Esophagus squamous epithelium (tissue), 5 donors: Measurements from ENCODE around the gene TMED3. TPM values are rescaled to one million over a fixed set of nuclear protein-coding genes. Genes with fewer than 3 reads are reported as not detected.

Experiments used
- DNase-seq: peaks from one replicate; lab custom pipeline; 2025; lab: John Stamatoyannopoulos, UW
- H3K27ac ChIP-seq, 4 donors: fragments of 200-600 bp; sonication (generic); one replicate each; pipeline ENCODE4 v1.5.1; 2016 to 2019; ENCODE audit warnings: mild to moderate bottlenecking in 1 of 4
- H3K27me3 ChIP-seq, 4 donors: fragments of 200-600 bp; sonication (generic); 1 replicate in 3 of 4; 2 replicates in 1 of 4; pipeline versions ENCODE4 v1.5.1 to v1.6.0; 2017 to 2021; ENCODE audit warnings: antibody characterized with exemption in 1 of 4
- H3K36me3 ChIP-seq, 3 donors: fragments of 200-600 bp; sonication (generic); one replicate each; pipeline ENCODE4 v1.5.1; 2016 to 2019
- H3K4me1 ChIP-seq, 3 donors: fragments of 200-600 bp; sonication (generic); one replicate each; pipeline ENCODE4 v1.5.1; 2017 to 2019
- H3K4me3 ChIP-seq, 4 donors: fragments of 200-600 bp; sonication (generic); 1 replicate in 3 of 4; 2 replicates in 1 of 4; pipeline ENCODE4 v1.5.1; 2016 to 2019; ENCODE audit warnings: mild to moderate bottlenecking in 2 of 4, moderate library complexity in 1 of 4
- H3K9me3 ChIP-seq, 3 donors: fragments of 200-600 bp; sonication (generic); one replicate each; pipeline ENCODE4 v1.5.1; 2016 to 2019
- POLR2A ChIP-seq, 4 donors: fragments of 450-650 bp; IDR thresholded peaks; one replicate each; pipeline ENCODE4 v1.6.1; 2017; ENCODE audit warnings: antibody characterized with exemption in 4 of 4, mild to moderate bottlenecking in 4 of 4, moderate library complexity in 3 of 4
- WGBS, 2 donors: methylation state at CpG; one replicate each; pipeline ENCODE4 v1.1.5; 2018; 5-methylcytosine and 5-hydroxymethylcytosine counted together
- intact Hi-C: fragments of 100-400 bp; cut with DNase I; formaldehyde crosslinking; loops from one replicate; pipeline ENCODE4 v1.15.0; 2022
- total RNA-seq, 4 donors: library from RNA; depleted of rRNA; stranded (reverse); fragments of >200 nt; gene quantifications; one replicate each; pipeline ENCODE4 v1.1.0, GENCODE V29; 2016
- TF ChIP-seq, protein P1 (sequence below), 6 experiments: fragments of 450-650 bp in 4 of 6; fragments of 200-600 bp in 2 of 6; sonication (generic) in 2 of 6; IDR thresholded peaks; one replicate each; pipeline ENCODE4 v1.5.1; 2016 to 2019; ENCODE audit warnings: antibody characterized with exemption in 6 of 6, mild to moderate bottlenecking in 4 of 6, moderate library complexity in 4 of 6
- donor health status: DM: yes; HTN: yes; CAD: no.

TMED3 gene
- total RNA-seq, 4 donors from 2014 or later: 111 to 171 (median 141) TPM

GRCh38 chr15:79294075-79294474 is 16.8 kb upstream of the TMED3 start:
- H3K9me3 ChIP-seq: no peaks in the 10 kb centered on the region
- no peak for DNase-seq
- 53% methylated on average over 3 of the region's 7 CpGs; no CpG with 5 or more reads in 1 of the 2 donors for WGBS, 2 donors
- intact Hi-C loops: no loop called here
- no peaks in the 10 kb centered on the region for H3K4me1 ChIP-seq
- no peak overlapping the region for H3K27ac ChIP-seq
- peaks cover 0 to 26% (median 0%) of the 10 kb centered on the region in 4 donors for H3K27me3 ChIP-seq
- no peaks in the 10 kb centered on the region for H3K36me3 ChIP-seq
- no peak overlapping the region for H3K4me3 ChIP-seq
- TF ChIP-seq, protein P1, sequence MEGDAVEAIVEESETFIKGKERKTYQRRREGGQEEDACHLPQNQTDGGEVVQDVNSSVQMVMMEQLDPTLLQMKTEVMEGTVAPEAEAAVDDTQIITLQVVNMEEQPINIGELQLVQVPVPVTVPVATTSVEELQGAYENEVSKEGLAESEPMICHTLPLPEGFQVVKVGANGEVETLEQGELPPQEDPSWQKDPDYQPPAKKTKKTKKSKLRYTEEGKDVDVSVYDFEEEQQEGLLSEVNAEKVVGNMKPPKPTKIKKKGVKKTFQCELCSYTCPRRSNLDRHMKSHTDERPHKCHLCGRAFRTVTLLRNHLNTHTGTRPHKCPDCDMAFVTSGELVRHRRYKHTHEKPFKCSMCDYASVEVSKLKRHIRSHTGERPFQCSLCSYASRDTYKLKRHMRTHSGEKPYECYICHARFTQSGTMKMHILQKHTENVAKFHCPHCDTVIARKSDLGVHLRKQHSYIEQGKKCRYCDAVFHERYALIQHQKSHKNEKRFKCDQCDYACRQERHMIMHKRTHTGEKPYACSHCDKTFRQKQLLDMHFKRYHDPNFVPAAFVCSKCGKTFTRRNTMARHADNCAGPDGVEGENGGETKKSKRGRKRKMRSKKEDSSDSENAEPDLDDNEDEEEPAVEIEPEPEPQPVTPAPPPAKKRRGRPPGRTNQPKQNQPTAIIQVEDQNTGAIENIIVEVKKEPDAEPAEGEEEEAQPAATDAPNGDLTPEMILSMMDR (IDR thresholded peaks at IDR 0.05): no peak
- TF ChIP-seq POLR2A (IDR thresholded peaks at IDR 0.05): no peak

DNA sequence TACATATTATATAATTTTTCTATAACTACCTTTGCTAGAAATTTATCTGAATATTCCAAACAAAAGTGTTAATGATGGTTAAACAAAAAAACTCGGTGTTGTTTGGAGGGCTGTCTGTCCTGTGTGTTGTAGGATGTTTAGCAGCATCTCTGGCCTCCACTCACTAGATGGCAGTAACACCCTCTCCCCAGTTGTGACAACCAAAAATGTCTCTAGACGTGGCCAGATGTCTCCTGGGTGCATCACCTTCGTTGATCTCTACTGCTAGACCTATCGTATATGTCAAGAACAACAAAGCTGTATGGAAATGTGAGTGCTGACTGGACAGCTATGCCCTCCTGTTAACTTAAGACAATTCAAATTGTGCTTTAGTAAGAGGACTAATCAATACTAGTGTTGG is 14.3 kb upstream of the TMED3 start:
- intact Hi-C loops: no loop called here
- 26 to 50% methylated on average over 3 to 4 of the region's 4 CpGs for WGBS, 2 donors
- Histone ChIP-seq H3K4me3 (no peak overlapping the region), H3K27ac (no peak overlapping the region), H3K27me3 (peaks cover 0 to 41% (median 0%) of the 10 kb centered on the region in 4 donors), H3K9me3 (no peaks in the 10 kb centered on the region), H3K36me3 (no peaks in the 10 kb centered on the region), H3K4me1 (no peaks in the 10 kb centered on the region)
- no peak for TF ChIP-seq POLR2A (IDR thresholded peaks at IDR 0.05)
- TF ChIP-seq, protein P1 (IDR thresholded peaks at IDR 0.05): peak in 1 of 6 experiments; percentile 44
- no peak for DNase-seq

- no peaks in the 10 kb centered on the region for H3K36me3 ChIP-seq
- peaks cover 0 to 37% (median 0%) of the 10 kb centered on the region in 4 donors for H3K27me3 ChIP-seq
- 76 to 82% methylated on average over 7 of the region's 7 CpGs for WGBS, 2 donors
- H3K27ac ChIP-seq: no peak overlapping the region
- DNase-seq: no peak
- no peaks in the 10 kb centered on the region for H3K9me3 ChIP-seq
- H3K4me3 ChIP-seq: no peak overlapping the region
- TF ChIP-seq, protein P1 (IDR thresholded peaks at IDR 0.05): no peak
- TF ChIP-seq POLR2A (IDR thresholded peaks at IDR 0.05): no peak
- no peaks in the 10 kb centered on the region for H3K4me1 ChIP-seq
- intact Hi-C loops: no loop called here
Observed at GRCh38 chr15:79299126-79299840, 11.6 kb upstream of the TMED3 start.

DNA sequence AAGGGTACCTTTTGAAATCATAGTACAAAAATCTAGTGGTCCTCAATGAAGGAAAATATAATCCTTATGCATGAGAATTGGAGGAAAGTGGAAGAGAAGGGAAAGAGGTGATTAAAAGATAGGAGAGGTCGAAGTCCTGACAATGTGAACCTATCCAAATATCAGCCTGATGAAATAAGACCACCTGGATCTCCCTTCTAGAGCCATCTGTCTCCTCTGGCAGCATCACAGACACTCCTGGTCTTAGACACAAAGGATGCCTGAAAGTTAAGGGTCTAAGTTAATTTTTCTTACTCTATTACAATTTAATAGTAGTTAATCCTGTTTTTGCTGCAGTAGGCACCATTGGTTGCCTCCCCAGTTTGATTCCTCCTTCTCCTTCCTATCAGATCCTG is 11.1 kb upstream of the TMED3 start:
- H3K9me3 ChIP-seq: no peaks in the 10 kb centered on the region
- H3K27ac ChIP-seq: no peak overlapping the region
- whole genome bisulfite sequencing, 2 donors: 39 to 48% methylated on average over 1 of the region's 1 CpG
- H3K36me3 ChIP-seq: no peaks in the 10 kb centered on the region
- TF ChIP-seq, protein P1 (IDR thresholded peaks at IDR 0.05): no peak
- TF ChIP-seq POLR2A (IDR thresholded peaks at IDR 0.05): no peak
- no peaks in the 10 kb centered on the region for H3K4me1 ChIP-seq
- intact Hi-C loops: no loop called here
- DNase-seq: no peak
- H3K4me3 ChIP-seq: no peak overlapping the region
- peaks cover 0 to 39% (median 0%) of the 10 kb centered on the region in 4 donors for H3K27me3 ChIP-seq

DNA sequence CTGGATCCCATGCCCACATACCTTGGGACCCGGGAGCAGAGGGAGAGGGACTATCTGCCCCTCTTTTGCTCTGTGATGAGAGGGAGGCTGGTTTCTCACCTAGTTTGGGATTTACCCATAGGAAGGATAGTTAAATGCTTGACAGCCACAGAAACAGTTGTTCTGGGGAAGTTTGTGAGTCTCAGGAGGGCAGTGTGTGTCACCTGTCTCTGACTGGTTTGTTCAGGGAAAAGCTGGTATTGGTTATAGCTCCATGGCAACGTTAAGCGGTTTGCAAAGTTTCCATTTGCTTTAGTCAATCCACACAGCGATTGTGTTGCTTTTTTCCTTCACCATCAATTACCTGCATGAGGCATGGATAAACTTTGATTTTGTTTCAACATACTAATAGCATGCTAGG is 3.7 kb upstream of the TMED3 start:
- Histone ChIP-seq H3K4me1 (peaks cover 2 to 20% (median 7%) of the 10 kb centered on the region in 3 donors), H3K27me3 (peaks cover 0 to 48% (median 0%) of the 10 kb centered on the region in 4 donors), H3K9me3 (no peaks in the 10 kb centered on the region), H3K27ac (no peak overlapping the region), H3K4me3 (no peak overlapping the region), H3K36me3 (no peaks in the 10 kb centered on the region)
- intact Hi-C loops: no loop called here
- no peak for TF ChIP-seq POLR2A (IDR thresholded peaks at IDR 0.05)
- TF ChIP-seq, protein P1 (IDR thresholded peaks at IDR 0.05): no peak
- 34 to 59% methylated on average over 3 of the region's 4 CpGs for WGBS, 2 donors
- DNase-seq: no peak
